Effector memory CD4-positive, alpha-beta T cell (primary cell): ENCODE results near the gene MYLK4.
"Not testable (repeated sequence)": the region's sequence is repeated elsewhere in the genome, so short reads cannot be mapped to it uniquely, and the experiment has no call there.

Source experiments
- DNase-seq, 3 donors: peaks; one replicate each; pipeline ENCODE4 v3.0.0-alpha.2; 2020
- H3K27ac ChIP-seq: 2 replicates; pipeline ENCODE4 v1.7.0; 2013; ENCODE audit warnings: mild to moderate bottlenecking, low read length, moderate library complexity; ENCODE audit not compliant: insufficient read depth, poor library complexity, severe bottlenecking
- H3K27me3 ChIP-seq: replicated peaks from 2 replicates; pipeline ENCODE4 v1.7.0; 2013; ENCODE audit warnings: mild to moderate bottlenecking, low read length; ENCODE audit not compliant: insufficient read depth, control insufficient read depth, poor library complexity, severe bottlenecking
- H3K36me3 ChIP-seq: 2 replicates; pipeline ENCODE4 v1.7.0; 2013; ENCODE audit warnings: mild to moderate bottlenecking, low read length, moderate library complexity; ENCODE audit not compliant: control insufficient read depth, insufficient read depth
- H3K4me1 ChIP-seq: 2 replicates; pipeline ENCODE4 v1.7.0; 2013; ENCODE audit warnings: low read length, mild to moderate bottlenecking; ENCODE audit not compliant: control insufficient read depth, insufficient read depth, poor library complexity, severe bottlenecking
- H3K4me3 ChIP-seq: 2 replicates; pipeline ENCODE4 v1.7.0; 2013; ENCODE audit warnings: low read length, low read depth, mild to moderate bottlenecking; ENCODE audit not compliant: insufficient read depth, poor library complexity, severe bottlenecking
- H3K9me3 ChIP-seq: 2 replicates; pipeline ENCODE4 v1.7.0; 2013; ENCODE audit warnings: mild to moderate bottlenecking, low read length, moderate library complexity; ENCODE audit not compliant: control insufficient read depth

Gene MYLK4

DNA sequence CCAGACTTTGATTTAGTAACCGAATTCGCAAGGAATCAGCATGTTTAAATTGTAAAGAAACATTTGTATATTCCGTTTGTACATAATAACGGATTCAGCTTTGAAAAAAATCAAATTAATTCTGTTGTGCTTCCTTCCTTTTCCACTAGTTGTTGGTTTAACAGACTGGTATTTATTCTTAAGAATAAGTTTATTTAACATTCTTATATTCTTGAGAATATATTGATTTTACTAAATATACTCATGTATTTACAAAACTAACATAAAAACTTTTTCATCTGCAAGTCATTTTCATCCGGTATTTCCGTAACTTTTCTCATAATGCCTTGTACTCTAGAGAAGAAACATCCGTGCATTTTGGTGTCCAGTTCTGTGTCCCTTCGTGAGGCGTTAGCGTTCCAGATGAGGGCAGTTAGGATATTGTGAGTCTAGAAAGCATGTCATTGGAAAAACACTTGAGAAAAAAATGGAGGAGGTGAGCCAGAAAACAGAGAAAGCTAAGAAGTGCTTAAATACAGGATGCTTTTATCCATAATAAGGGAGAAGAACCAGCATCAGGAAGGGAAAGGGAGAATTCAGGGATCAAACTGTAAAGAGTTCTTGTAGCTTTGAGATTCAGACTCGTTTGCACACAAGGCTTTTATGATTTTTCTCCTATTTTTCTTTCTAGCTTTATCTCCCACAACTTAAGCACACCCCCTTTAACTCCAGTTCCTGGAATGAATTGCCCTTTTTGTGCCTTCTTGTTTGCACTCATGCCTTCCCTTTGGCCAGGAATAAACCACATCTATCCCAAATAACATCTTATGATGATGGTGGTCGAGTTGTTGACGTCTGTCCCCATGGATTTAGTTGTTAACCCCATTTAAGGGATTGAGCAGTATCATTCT is 16.3 kb upstream of the MYLK4 start:
- no peaks in the 10 kb centered on the region for H3K9me3 ChIP-seq
- no peak for DNase-seq
- peak overlapping the region; percentile 65 for H3K4me3 ChIP-seq
- H3K27ac ChIP-seq = peak overlapping the region; percentile 70
- H3K27me3 ChIP-seq = no peaks in the 10 kb centered on the region
- H3K4me1 ChIP-seq = peaks cover 16% of the 10 kb centered on the region
- H3K36me3 ChIP-seq = peaks cover 21% of the 10 kb centered on the region

DNA sequence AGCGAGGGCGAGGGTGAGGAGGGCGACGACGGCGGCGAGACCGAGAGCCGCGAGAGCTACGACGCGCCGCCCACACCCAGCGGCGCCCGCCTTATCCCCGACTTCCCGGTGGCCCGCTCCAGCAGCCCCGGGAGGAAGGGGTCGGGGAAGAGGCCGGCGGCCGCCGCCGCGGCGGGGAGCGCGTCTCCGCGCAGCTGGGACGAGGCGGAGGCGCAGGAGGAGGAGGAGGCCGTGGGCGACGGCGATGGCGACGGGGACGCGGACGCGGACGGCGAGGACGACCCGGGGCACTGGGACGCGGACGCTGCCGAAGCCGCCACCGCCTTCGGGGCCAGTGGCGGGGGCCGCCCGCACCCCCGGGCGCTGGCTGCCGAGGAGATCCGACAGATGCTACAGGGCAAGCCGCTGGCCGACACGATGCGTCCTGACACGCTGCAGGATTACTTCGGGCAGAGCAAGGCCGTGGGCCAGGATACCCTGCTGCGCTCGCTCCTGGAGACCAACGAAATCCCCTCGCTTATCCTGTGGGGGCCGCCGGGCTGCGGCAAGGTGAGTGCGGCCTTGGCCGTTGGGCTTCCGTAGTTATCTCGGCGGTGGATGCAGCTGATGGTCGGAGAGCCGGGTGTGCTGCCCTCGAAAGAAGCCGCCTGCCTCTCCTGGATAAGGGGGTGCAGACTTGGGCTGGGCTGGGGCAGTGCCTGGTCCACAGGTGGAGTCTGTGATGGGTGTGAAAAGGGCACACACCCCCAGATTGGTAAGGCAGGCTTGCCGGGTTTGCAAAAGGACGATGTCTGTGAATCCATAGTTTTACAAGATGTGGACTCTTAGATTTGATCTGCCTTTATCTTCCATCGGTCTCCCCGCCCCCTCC is 15.4 kb upstream of the MYLK4 start:
- Histone ChIP-seq H3K9me3 (no peaks in the 10 kb centered on the region), H3K4me1 (peaks cover 16% of the 10 kb centered on the region), H3K27ac (peak overlapping the region; percentile 70), H3K27me3 (no peaks in the 10 kb centered on the region), H3K36me3 (peaks cover 15% of the 10 kb centered on the region), H3K4me3 (peak overlapping the region; percentile 65)
- peak in 2 of 3 donors; percentile 17 to 20 for DNase-seq

DNA sequence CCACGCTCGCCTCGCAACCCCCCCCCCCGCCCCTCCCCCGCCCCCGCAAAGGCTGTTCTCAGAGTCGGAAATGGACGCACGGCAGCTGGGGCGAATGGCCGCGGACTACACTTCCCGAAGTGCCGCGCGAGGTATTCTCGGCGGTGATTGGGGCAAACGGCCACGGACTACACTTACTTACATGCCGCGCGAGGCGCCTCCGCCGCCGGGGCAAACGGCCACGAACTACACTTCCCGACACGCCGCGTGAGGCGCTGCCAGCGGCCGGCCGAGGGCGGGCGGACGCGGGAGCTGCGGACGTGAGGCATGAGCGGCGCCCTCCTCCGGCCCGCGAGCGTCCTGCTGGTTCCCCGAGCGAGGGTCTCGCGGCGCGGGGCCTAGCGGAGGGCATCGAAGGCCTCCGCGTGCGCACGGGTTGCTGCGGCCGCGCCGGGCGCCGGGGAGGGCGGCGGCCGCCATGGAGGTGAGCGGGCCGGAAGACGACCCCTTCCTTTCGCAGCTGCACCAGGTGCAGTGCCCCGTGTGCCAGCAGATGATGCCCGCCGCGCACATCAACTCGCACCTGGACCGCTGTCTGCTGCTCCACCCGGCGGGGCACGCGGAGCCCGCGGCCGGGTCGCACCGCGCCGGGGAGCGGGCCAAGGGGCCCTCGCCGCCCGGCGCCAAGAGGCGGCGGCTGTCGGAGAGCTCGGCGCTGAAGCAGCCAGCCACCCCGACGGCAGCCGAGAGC is 14.6 kb upstream of the MYLK4 start, which contains the start of gene WRNIP1:
WRNIP1 (plus strand) TSS at position 228 of the 730 bp plus-strand sequence; CDS start at position 458, 230 bp downstream.
- no peaks in the 10 kb centered on the region for H3K27me3 ChIP-seq
- peaks cover 16% of the 10 kb centered on the region for H3K4me1 ChIP-seq
- peaks cover 7% of the 10 kb centered on the region for H3K36me3 ChIP-seq
- peak within 1 kb of the TSS; percentile 65 for H3K4me3 ChIP-seq
- H3K27ac ChIP-seq = peak within 1 kb of the TSS; percentile 90
- peak; percentile 95 to 97 (median 96) for DNase-seq
- H3K9me3 ChIP-seq = no peaks in the 10 kb centered on the region

DNA sequence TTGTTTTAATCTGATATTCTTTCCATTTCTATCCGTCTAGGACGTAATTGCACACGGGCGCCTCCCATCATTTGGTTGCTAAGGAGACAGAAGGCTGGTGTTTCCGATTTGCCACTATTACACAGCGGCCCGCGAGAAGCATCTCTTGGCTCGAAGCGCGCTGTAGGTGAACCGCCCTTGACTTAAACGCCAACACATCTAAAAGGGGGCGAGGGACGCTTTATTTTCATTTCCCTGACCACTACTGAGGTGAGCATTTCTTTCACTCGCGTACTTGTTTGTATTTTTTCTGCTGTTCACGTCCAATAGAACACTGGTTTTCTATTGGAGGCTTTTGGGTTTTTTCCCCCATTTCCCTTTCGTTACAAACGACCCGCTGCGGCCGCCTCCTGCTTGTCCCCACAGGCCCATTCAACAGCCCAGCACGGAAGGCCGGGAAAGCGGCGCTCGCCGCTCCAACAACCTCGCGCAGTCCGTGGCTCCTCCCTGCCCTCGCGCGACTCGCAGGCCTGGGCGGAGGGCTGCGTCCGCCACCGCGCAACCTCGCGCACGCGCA is 14.0 kb upstream of the MYLK4 start:
- H3K4me3 ChIP-seq = peak overlapping the region; percentile 58

DNA sequence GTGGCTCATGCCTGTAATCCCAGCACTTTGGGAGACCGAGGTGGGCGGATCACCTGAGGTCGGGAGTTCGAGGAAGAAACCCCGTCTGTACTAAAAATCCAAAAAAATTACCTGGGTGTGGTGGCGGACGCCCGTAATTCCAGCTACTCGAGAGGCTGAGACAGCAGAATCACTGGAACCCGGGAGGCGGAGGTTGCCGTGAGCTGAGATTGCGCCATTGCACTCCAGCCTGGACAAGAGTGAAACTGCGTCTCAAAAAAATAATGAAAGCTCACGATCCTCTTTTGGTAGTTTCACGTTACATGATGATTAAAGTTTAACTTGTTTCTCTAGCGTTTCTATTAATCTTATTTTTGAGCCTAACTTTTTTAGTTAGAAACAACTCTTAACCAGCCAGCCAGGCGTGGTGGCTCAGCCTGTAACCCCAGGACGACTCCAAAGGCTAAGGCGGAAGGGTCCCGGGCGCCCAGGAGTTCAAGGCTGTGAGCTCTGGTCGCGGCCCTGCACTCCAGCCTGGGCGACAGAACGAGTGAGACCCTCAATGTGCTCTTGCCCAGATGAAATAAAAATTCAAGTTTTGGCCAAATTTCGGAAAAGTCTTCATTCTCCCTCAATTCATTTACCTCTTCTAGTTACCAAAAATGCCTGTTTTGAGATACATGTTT is 13.3 kb upstream of the MYLK4 start:
- Histone ChIP-seq H3K36me3 (no peaks in the 10 kb centered on the region), H3K27me3 (no peaks in the 10 kb centered on the region), H3K4me1 (peaks cover 16% of the 10 kb centered on the region), H3K4me3 (no peak overlapping the region), H3K9me3 (no peaks in the 10 kb centered on the region), H3K27ac (peak overlapping the region; percentile 90)
- no peak for DNase-seq

More for the DNA sequence above, 14.0 kb upstream of the MYLK4 start:
- peak overlapping the region; percentile 90 for H3K27ac ChIP-seq
- no peaks in the 10 kb centered on the region for H3K27me3 ChIP-seq
- no peaks in the 10 kb centered on the region for H3K9me3 ChIP-seq
- H3K36me3 ChIP-seq = peaks cover under 1% of the 10 kb centered on the region
- DNase-seq = peak; percentile 52 to 62 (median 59)
- peaks cover 16% of the 10 kb centered on the region for H3K4me1 ChIP-seq

DNA sequence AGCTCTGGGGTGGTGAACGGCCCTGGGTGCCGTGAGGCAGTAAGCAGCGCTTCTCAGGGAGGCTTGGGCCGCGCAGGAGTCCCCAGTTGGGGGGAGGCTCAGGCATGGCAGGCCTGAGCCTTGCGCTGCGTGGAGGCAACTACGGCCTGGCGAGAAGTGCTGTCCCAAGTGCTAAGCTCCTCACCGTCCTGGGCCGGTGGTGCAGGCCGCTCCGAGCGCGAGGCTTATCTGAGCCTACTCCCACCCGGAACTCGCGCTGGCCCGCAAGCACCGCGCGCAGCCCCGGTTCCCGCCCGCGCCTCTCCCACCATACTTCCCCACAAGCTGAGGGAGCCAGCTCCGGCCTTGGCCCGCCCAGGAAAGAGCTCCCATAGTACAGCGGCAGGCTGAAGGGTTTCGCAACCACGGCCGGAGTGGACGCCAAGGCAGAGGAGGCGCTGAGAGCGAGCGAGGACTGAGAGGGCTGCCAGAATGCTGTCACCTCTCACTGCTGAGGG is 12.7 kb upstream of the MYLK4 start:
- Histone ChIP-seq H3K4me1 (peaks cover 16% of the 10 kb centered on the region), H3K27me3 (no peaks in the 10 kb centered on the region), H3K36me3 (no peaks in the 10 kb centered on the region), H3K4me3 (no peak overlapping the region), H3K9me3 (no peaks in the 10 kb centered on the region), H3K27ac (no peak overlapping the region)
- no peak for DNase-seq

DNA sequence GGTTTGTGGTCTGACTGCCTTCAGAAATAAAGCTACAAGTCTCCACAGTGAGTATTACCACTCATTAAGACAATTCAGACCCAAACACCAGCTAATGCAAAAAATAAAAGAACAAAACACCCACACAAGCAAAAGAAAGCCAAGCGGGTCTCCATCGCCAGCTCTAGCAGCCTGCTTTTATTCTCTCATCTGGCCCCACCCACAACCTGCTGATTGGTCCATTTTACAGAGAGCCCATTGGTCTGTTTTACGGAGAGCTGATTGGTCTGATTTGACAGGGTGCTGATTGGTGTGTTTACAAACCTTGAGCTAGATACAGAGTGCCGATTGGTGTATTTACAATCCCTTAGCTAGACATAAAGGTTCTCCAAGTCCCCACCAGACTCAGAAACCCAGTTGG is 12.1 kb upstream of the MYLK4 start:
- not testable (repeated sequence) for H3K27ac ChIP-seq, H3K36me3 ChIP-seq, H3K9me3 ChIP-seq, H3K4me3 ChIP-seq, DNase-seq, H3K27me3 ChIP-seq
- H3K4me1 ChIP-seq = peaks cover 11% of the 10 kb centered on the region

DNA sequence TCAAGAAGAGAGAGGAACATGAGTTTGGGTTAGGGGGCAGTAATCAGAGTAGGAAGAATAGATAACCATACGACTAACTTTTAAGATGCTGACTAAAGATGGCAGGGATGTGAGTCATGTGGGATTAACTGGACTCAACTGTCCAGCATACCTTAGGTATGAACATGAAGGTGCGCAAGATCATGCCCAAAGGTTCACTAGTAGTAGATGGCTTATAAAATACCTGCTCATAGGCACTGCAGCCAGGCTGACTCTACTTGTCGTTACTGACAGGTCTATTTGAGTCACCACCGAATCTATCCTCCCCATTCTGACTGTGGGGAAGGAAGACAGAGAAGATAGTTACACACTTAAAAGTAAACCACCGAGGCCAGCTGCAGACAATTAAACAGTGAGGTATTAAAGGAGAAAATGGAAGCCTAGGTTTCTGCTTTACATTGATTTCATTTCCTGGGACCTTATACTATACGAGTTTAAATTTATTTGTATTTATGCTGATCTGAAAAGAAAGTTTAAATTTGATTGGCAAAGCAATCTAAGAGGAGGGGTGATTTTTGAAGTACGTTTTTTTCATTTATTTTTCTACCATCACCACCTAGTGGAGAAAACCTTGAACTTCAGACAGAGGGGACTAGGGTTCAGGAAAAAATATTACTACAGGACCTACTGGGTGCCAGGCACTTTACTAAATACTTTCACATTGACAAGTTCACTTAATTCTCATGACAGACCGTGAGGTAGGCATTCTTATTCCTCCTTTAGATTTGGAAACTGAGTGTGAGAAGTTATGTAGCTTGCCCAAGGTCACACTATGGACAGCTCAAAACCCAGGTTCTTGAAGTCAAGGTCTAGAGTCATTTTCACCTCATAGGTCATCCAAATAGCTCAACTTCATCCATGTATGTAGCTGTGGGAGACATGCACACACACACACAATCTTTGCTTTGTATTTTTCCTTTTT is 10.4 kb upstream of the MYLK4 start:
- DNase-seq = no peak
- Histone ChIP-seq H3K4me3 (peak overlapping the region; percentile 9), H3K27ac (no peak overlapping the region), H3K4me1 (no peaks in the 10 kb centered on the region), H3K36me3 (no peaks in the 10 kb centered on the region), H3K9me3 (no peaks in the 10 kb centered on the region), H3K27me3 (no peaks in the 10 kb centered on the region)
